Activated CD8-positive, alpha-beta memory T cell treated with anti-CD3 and anti-CD28 coated beads, Interleukin-2, amount 50 U/mL, for 24 hours (primary cell): ENCODE measurements around the gene USP17L20.
"Not testable (repeated sequence)": the region's sequence is repeated elsewhere in the genome, so short reads cannot be mapped to it uniquely, and the experiment has no call there.

Experiments
- DNase-seq: peaks from one replicate; pipeline ENCODE4 v3.0.0-alpha.2; 2020; ENCODE audit errors: extremely low read depth

The USP17L20 gene

GRCh38 chr4:9257824-9258223 is at the start of gene USP17L20:
Gene USP17L20 (plus strand): TSS chr4:9258124. CDS start chr4:9258124, 0 bp downstream.
- DNase-seq = not testable (repeated sequence)

GRCh38 chr4:9210357-9210756 is 47.6 kb upstream of the USP17L20 start, which contains the start of gene USP17L10:
Gene USP17L10 (plus strand): TSS chr4:9210657. CDS start chr4:9210657, 0 bp downstream.
- not testable (repeated sequence) for DNase-seq

- not testable (repeated sequence) for DNase-seq
These were observed 43.2 kb upstream of the USP17L20 start for GRCh38 chr4:9214701-9215100.

- not testable (repeated sequence) for DNase-seq
These were observed 42.8 kb upstream of the USP17L20 start, which contains the start of gene USP17L11 for GRCh38 chr4:9215105-9215504. Gene USP17L11 (plus strand): TSS chr4:9215405. CDS start chr4:9215405, 0 bp downstream.

- not testable (repeated sequence) for DNase-seq
These were observed 38.1 kb upstream of the USP17L20 start, which contains the start of gene USP17L12 for GRCh38 chr4:9219852-9220251. Gene USP17L12 (plus strand): TSS chr4:9220152. CDS start chr4:9220152, 0 bp downstream.

GRCh38 chr4:9224596-9224995 is 33.3 kb upstream of the USP17L20 start, which contains the start of gene USP17L13:
Gene USP17L13 (plus strand): TSS chr4:9224896. CDS start chr4:9224896, 0 bp downstream.
- not testable (repeated sequence) for DNase-seq

- not testable (repeated sequence) for DNase-seq
These were observed 27.7 kb upstream of the USP17L20 start for GRCh38 chr4:9230249-9230648.

- DNase-seq = not testable (repeated sequence)
These were observed 23.8 kb upstream of the USP17L20 start, which contains the start of gene USP17L15 for GRCh38 chr4:9234085-9234484. Gene USP17L15 (plus strand): TSS chr4:9234385. CDS start chr4:9234385, 0 bp downstream.

GRCh38 chr4:9238461-9238860 is 19.5 kb upstream of the USP17L20 start:
- not testable (repeated sequence) for DNase-seq

GRCh38 chr4:9243579-9243978 is 14.3 kb upstream of the USP17L20 start, which contains the start of gene USP17L17:
Gene USP17L17 (plus strand): TSS chr4:9243879. CDS start chr4:9243879, 0 bp downstream.
- DNase-seq = not testable (repeated sequence)

GRCh38 chr4:9247953-9248680 is 9.8 kb upstream of the USP17L20 start, which contains the start of gene USP17L18:
Gene USP17L18 (plus strand): TSS chr4:9248630. CDS start chr4:9248630, 0 bp downstream.
- not testable (repeated sequence) for DNase-seq

GRCh38 chr4:9253078-9253477 is 4.8 kb upstream of the USP17L20 start, which contains the start of gene USP17L19:
Gene USP17L19 (plus strand): TSS chr4:9253378. CDS start chr4:9253378, 0 bp downstream.
- DNase-seq = not testable (repeated sequence)

GRCh38 chr4:9262572-9262971 is 4.6 kb downstream of the USP17L20 start, which contains the start of gene USP17L21:
Gene USP17L21 (plus strand): TSS chr4:9262872. CDS start chr4:9262872, 0 bp downstream.
- DNase-seq = not testable (repeated sequence)

GRCh38 chr4:9267319-9267718 is 9.4 kb downstream of the USP17L20 start, which contains the start of gene USP17L22:
Gene USP17L22 (plus strand): TSS chr4:9267619. CDS start chr4:9267619, 0 bp downstream.
- DNase-seq = not testable (repeated sequence)

GRCh38 chr4:9271719-9272118 is 13.8 kb downstream of the USP17L20 start:
- DNase-seq = not testable (repeated sequence)
